Stimulated activated CD8-positive, alpha-beta memory T cell treated with anti-CD3 and anti-CD28 coated beads, Interleukin-15, amount 100 ng/mL, for 1 hour (primary cell): ENCODE results near the gene AGK.
"Not testable (repeated sequence)": the region's sequence is repeated elsewhere in the genome, so short reads cannot be mapped to it uniquely, and the experiment has no call there.

Source experiments
- DNase-seq: peaks from one replicate; pipeline ENCODE4 v3.0.0-alpha.2; 2020; ENCODE audit warnings: low read depth

AGK gene

DNA sequence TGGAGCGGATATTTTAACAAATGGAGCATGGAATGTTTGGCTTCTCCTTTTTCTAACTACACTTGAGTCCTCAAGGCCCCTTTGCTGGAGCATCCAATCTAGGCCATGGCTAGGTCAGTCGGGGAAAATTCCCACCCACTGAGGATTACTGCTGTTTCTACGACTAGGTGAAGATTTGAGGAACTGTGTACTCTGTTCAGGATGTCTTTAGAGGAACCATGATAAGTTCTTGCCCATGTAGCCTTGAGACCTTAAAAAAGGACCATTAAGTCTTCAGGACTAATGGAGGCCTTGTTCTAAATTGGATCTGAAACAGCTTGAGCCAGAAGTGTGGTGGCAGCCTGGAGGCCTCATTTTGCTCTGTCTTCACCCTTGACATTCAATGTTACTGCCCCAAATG is 6.2 kb downstream of the AGK start:
- no peak for DNase-seq

GRCh38 chr7:141557831-141558531 is 6.8 kb downstream of the AGK start:
- DNase-seq = not testable (repeated sequence)

GRCh38 chr7:141558544-141559183 is 7.5 kb downstream of the AGK start:
- DNase-seq = no peak

- no peak for DNase-seq
Measured at GRCh38 chr7:141559961-141560360, 8.8 kb downstream of the AGK start.

DNA sequence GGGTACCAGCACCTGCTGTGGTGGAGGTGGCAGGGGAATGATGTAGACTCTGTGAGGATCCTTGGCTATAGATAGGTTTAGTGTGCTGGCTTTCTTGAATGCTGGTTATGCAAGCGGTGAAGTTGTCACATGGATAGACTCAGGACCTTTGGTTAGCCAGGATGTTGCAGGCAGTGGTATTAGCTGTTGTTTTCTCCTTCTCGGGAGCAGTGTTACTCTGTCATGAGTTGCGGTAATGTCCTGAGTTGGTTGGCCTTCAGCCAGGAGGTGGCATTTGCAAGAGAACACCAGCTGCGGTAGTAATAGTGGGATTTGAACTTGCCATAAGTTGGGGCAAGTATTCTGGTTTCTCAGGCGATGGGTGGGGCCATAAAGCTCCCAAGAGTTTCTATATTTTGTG is 10.8 kb downstream of the AGK start:
- DNase-seq = no peak

- DNase-seq = no peak
Measured at GRCh38 chr7:141562543-141562942, 11.3 kb downstream of the AGK start.

DNA sequence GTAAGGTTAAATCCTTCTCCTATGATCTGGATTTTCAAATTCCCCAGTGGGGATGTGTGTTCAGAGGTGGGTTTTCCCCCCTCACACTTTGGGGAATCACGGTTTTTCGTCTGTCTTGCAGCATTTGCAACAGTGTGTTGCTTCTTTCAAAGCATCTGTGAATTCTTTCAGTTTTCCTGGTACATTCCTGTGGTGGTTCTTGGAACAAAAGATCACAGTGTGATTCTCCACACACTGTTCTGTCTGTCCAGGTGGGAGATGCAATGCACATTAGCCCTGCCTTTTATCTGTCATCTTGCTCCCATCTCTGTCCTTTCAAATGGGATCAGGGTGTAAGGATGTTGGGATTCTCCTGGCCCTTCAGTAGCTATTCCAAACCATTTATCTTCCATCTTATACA is 11.8 kb downstream of the AGK start:
- DNase-seq = no peak

DNA sequence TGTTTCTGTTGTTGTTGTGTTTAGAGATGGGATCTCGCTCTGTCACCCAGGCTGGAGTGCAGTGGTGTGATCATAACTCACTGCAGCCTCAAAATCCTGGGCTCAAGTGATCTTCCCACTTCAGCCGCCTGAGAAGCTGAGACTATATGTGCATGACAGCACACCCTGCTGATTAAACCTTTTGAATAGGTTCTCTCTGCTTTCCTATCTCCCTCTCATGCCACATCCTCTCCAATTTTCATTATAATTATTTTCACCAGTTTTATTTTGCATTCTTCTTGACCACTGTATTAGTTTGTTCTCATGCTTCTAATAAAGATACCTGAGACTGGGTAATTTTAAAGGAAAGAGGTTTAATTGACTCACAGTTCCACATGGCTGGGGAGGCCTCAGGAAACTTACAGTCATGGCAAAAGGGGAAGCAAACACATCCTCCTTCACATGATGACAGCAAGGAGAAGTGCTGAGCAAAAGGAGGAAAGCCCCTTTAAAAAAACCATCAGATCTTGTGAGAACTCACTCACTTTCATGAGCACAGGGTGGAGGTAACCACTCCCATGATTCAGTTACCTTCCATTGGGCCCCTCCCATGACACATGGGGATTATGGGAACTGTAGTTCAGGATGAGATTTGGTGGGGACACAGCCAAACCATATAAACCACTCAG is 12.9 kb downstream of the AGK start:
- DNase-seq = no peak

DNA sequence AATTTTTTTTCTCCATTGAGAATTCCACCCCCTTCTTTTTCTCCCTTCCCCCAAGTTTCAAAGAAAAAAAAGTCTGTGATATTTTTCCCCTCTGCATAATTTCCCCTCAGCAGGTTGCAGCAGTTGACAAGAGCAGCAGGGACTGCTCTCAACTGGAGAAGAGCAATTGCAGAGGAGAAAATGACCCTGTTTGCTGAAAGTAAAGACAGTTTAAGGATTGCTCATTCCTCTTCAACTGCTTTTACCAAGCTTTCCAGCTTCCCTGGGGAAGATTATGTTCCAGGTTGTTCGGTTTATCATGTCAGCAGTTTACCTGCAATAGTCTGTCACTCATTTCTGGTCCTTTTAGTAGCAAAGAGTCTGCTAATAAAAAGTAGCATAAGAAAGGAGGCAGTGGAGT is 16.2 kb downstream of the AGK start:
- DNase-seq = no peak

- no peak for DNase-seq
Measured at GRCh38 chr7:141568227-141568626, 17.0 kb downstream of the AGK start.

DNA sequence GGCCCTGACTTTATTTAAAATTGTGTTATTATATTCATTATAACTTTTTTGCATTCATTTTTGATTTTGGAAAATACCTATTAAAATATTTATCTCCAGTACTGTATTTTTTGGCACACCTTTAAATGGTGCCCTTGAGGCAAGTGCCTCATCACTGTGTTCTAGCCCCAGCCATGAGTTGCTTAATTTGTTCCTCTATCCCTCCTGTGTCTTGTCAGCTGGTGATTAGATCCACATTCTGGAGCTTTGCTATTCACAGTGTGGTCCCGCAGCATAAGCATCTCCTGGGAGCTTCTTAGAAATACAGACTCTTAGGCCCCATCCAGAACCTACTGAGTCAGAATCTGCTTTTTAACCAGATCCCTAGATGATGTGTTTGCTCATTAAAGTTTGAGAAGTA is 19.8 kb downstream of the AGK start:
- no peak for DNase-seq

DNA sequence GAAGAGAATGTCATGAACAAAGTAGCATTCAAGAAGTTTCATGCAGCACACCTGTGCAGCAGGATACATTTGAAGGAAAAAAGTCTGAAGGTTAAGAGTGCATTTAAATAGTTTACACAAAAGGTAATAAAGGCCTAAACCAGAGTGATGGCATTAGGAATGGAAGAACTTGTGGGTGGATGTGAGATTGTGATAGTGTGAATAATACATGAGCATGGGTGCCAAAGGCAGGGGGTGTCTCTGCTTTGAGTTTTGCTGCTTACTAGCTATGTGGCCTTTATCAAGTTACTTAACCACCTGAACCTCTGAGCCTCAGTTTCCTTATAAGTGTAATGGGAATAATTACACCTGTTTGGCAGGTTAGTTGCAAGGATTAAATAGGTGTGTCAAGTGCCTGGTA is 21.0 kb downstream of the AGK start:
- no peak for DNase-seq

- no peak for DNase-seq
Measured at GRCh38 chr7:141573511-141573910, 22.3 kb downstream of the AGK start.

DNA sequence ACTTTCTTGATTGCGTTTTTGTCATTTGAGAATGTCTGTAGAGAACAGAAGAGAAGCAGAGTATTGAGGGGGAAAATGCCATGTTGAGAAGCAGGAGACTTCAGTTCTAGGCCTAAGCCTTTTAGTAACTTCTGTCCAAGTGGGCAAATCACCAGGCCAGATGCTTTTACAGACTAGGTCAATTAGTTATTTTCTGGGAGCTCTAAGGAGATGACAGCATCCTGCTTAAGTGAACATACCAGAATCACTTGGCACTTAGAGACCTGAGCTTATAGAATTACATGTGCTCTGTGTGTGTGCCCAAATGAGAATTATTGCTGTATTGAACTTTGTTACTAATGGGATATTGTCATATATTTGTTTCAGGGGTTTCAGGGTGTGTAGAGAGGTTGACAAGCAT is 24.0 kb downstream of the AGK start:
- no peak for DNase-seq

- no peak for DNase-seq
Measured at GRCh38 chr7:141575654-141576448, 24.6 kb downstream of the AGK start.

GRCh38 chr7:141577043-141577839 is 26.0 kb downstream of the AGK start:
- no peak for DNase-seq

DNA sequence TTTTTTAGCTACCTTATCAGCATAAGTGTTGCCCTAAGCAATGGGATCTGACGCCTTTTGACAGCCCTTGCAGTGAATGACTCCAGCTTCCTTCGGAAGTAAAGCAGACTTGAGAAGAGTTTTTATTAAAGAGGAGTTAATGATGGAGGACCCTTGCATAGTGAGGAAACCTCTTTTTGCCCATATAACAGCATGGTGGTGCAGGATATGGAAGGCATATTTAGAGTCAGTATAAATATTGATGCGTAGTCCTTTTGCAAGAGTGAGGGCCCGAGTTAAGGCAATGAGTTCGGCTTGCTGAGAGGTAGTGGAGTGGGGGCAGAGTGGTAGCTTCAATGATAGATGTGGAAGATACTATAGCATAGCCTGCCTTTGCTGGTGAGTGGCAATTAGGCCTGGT is 28.7 kb downstream of the AGK start:
- not testable (repeated sequence) for DNase-seq

DNA sequence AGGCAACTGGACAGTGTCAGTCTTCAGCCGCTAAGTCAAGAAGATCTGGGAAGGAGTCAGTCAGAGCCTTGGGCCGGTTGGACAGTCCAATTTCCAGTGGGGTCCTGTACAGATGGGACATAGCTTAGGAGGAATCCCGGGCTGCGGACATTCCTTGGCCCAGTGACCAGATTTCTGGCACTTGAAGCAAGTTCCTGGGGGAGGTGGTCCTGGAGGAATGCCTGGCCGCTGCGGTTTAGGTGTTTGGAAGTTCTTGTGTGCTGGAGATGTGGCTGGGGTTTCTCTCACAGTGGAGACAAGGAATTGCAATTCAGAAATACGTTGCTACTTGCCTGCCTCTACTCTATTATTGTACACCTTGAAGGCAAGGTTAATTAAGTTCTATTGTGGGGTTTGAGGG is 30.9 kb downstream of the AGK start:
- DNase-seq = not testable (repeated sequence)

DNA sequence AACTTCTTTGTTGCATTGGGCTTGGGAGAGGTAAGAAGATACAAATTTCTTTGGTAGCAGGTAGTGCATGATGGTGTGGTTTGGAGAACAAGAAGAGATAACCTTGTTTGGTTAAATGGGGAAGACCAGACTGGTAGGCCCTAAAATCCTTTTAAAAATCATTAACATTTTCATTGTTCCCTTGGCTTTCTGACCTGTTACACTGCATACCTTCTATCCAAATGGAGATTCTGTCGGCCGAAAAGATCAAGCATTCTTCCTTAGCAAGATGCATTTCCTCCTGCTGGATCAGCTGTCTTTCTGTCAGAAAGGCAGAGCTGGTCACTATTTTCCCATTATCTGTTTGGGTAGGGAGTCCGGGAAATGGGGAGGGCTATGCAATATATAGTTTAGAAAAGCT is 33.7 kb downstream of the AGK start:
- no peak for DNase-seq

DNA sequence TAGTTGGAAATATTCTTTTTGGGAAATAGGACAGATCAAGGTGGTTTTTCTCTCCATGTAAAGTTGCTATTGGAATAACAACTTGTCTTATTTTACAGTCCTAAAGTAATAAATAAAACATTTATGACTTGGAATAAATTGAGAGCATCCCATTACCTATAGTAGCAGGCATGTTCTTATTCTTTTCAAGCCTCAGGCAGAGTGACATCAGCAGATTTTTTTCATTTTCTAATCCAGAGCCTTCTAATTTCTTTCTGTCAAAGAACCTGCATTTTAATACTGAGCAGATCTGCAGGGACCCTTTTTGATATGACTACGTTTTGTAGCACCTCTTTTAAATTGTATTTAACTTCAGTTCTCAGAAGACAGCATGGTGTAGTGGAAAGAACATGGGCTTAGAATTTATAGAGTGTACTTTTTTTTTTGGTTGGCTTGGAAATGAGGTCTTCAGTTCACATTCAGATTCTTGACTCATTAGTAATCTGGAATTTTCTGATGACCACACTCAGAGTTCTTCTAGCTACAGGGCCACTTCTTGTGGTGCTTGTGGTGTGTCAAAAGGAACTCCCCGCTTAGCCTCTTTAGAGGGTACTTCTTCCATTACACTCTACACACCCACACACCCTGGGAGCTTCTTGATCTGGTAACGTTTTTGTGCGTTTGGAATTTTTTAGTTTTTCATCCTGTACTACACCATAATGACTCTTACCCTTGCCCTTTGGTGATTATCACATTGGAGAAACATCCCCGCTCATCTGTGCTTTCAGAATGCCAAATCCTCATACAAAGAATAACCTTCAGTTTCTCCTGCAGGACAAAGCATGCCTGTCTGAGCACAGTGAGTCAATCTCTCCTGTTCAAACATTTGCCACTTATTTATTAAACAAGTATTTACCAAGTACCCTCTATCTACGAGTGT is 34.6 kb downstream of the AGK start:
- no peak for DNase-seq

GRCh38 chr7:141586878-141587277 is 35.7 kb downstream of the AGK start:
- DNase-seq = no peak
